Measurements from ENCODE around the gene SOSTDC1.

SOSTDC1 gene

GRCh38 chr7:16419859-16420258, 45.7 kb downstream of the SOSTDC1 start:
- DNase-seq (ENCODE audit: low read depth) = no peak

- DNase-seq (ENCODE audit: low read depth) = no peak
These were observed 46.4 kb downstream of the SOSTDC1 start for GRCh38 chr7:16419126-16419525.

- no peak for DNase-seq (ENCODE audit: low read depth)
These were observed 47.6 kb downstream of the SOSTDC1 start for GRCh38 chr7:16417906-16418305.

GRCh38 chr7:16416289-16417282, 49.0 kb downstream of the SOSTDC1 start:
- no peak for DNase-seq (ENCODE audit: low read depth)

GRCh38 chr7:16412274-16413254, 53.0 kb downstream of the SOSTDC1 start:
- no peak for DNase-seq (ENCODE audit: low read depth)
